ENCODE data around the gene RAB11FIP3.

RAB11FIP3 gene

GRCh38 chr16:546909-547770, 121.7 kb downstream of the RAB11FIP3 start:
- peak; percentile 95 for DNase-seq
- H3K36me3 ChIP-seq: peaks cover 23% of the 10 kb centered on the region
- no peaks in the 10 kb centered on the region for H3K9me3 ChIP-seq (ENCODE audit: severe bottlenecking)
- TF ChIP-seq CTCF (IDR thresholded peaks at IDR 0.05; ENCODE audit: low read depth, low read length): peak; percentile 94
- no peak overlapping the region for H3K4me3 ChIP-seq (ENCODE audit: low read depth, low read length)
- H3K27me3 ChIP-seq (ENCODE audit: insufficient read depth, low read depth, severe bottlenecking): no peaks in the 10 kb centered on the region
- no peak overlapping the region for H3K27ac ChIP-seq

GRCh38 chr16:548586-548985, 123.1 kb downstream of the RAB11FIP3 start:
- TF ChIP-seq CTCF (IDR thresholded peaks at IDR 0.05; ENCODE audit: low read depth, low read length): no peak

GRCh38 chr16:549544-550263, 124.3 kb downstream of the RAB11FIP3 start:
- H3K9me3 ChIP-seq (ENCODE audit: severe bottlenecking): no peaks in the 10 kb centered on the region
- TF ChIP-seq CTCF (IDR thresholded peaks at IDR 0.05; ENCODE audit: low read depth, low read length): peak; percentile 42
- H3K27ac ChIP-seq: no peak overlapping the region
- H3K36me3 ChIP-seq: peaks cover 26% of the 10 kb centered on the region
- no peak overlapping the region for H3K4me3 ChIP-seq (ENCODE audit: low read depth, low read length)
- no peak for DNase-seq
- no peaks in the 10 kb centered on the region for H3K27me3 ChIP-seq (ENCODE audit: insufficient read depth, low read depth, severe bottlenecking)

More at GRCh38 chr16:548586-548985, 123.1 kb downstream of the RAB11FIP3 start:
- Histone ChIP-seq H3K4me3 (ENCODE audit: low read depth, low read length) (no peak overlapping the region), H3K27me3 (ENCODE audit: insufficient read depth, low read depth, severe bottlenecking) (no peaks in the 10 kb centered on the region), H3K36me3 (peaks cover 26% of the 10 kb centered on the region), H3K27ac (no peak overlapping the region), H3K9me3 (ENCODE audit: severe bottlenecking) (no peaks in the 10 kb centered on the region)
- no peak for DNase-seq

GRCh38 chr16:551210-551609, 125.8 kb downstream of the RAB11FIP3 start:
- Histone ChIP-seq H3K4me3 (ENCODE audit: low read depth, low read length) (no peak overlapping the region), H3K36me3 (peaks cover 26% of the 10 kb centered on the region), H3K27ac (no peak overlapping the region), H3K9me3 (ENCODE audit: severe bottlenecking) (no peaks in the 10 kb centered on the region), H3K27me3 (ENCODE audit: insufficient read depth, low read depth, severe bottlenecking) (no peaks in the 10 kb centered on the region)
- TF ChIP-seq CTCF (IDR thresholded peaks at IDR 0.05; ENCODE audit: low read depth, low read length): no peak
- DNase-seq: no peak

- Histone ChIP-seq H3K9me3 (ENCODE audit: severe bottlenecking) (no peaks in the 10 kb centered on the region), H3K27me3 (ENCODE audit: insufficient read depth, low read depth, severe bottlenecking) (no peaks in the 10 kb centered on the region), H3K4me3 (ENCODE audit: low read depth, low read length) (no peak overlapping the region), H3K36me3 (peaks cover 26% of the 10 kb centered on the region), H3K27ac (no peak overlapping the region)
- DNase-seq: no peak
- TF ChIP-seq CTCF (IDR thresholded peaks at IDR 0.05; ENCODE audit: low read depth, low read length): no peak
Measured at GRCh38 chr16:552171-552570, 126.7 kb downstream of the RAB11FIP3 start.
